GM12874 (cell line): Measurements from ENCODE around the gene AIG1.

ENCODE experiments used
- CTCF ChIP-seq: IDR thresholded peaks from 2 replicates; pipeline ENCODE4 v1.5.1; 2011; ENCODE audit warnings: low read depth, mild to moderate bottlenecking, control low read depth, low read length, moderate library complexity; ENCODE audit not compliant: insufficient read depth

AIG1 gene

GRCh38 chr6:143112084-143112768 is 51.5 kb downstream of the AIG1 start:
- no peak for TF ChIP-seq CTCF

GRCh38 chr6:143112837-143113236 is 52.1 kb downstream of the AIG1 start:
- TF ChIP-seq CTCF = no peak

- no peak for TF ChIP-seq CTCF
Measured at GRCh38 chr6:143115728-143116127, 55.0 kb downstream of the AIG1 start.

GRCh38 chr6:143117108-143117507 is 56.4 kb downstream of the AIG1 start:
- TF ChIP-seq CTCF = no peak

- TF ChIP-seq CTCF = no peak
Measured at GRCh38 chr6:143119260-143119659, 58.6 kb downstream of the AIG1 start.

GRCh38 chr6:143123081-143123480 is 62.4 kb downstream of the AIG1 start:
- TF ChIP-seq CTCF = no peak

- TF ChIP-seq CTCF = no peak
Measured at GRCh38 chr6:143123941-143124340, 63.3 kb downstream of the AIG1 start.
